GM13977 (cell line): Measurements from ENCODE around the gene CHMP6.

Experiments used
- DNase-seq: peaks from one replicate; pipeline ENCODE4 v3.0.0; 2012; ENCODE audit warnings: low spot score
- CTCF ChIP-seq: IDR thresholded peaks from 2 replicates; pipeline ENCODE4 v1.5.1; 2012; ENCODE audit warnings: mild to moderate bottlenecking, control low read depth; ENCODE audit not compliant: insufficient read depth; ENCODE audit errors: extremely low read depth, missing control alignments
- in situ Hi-C: fragments of 300-500 bp; cut with MboI; formaldehyde crosslinking; loops from one replicate; pipeline ENCODE4 v1.12.0; 2022; ENCODE audit warnings: low sequenced_read_pairs, low pct_unique_long_range_greater_than_20kb, mixed read lengths, inconsistent platforms; ENCODE audit not compliant: unreplicated experiment

Gene CHMP6

GRCh38 chr17:80995131-80995530 lies 3.5 kb downstream of the CHMP6 start:
- in situ Hi-C loops = no loop called here
- DNase-seq = peak; percentile 18

GRCh38 chr17:80996422-80997305 lies 5.0 kb downstream of the CHMP6 start:
- DNase-seq = peak; percentile 12
- no peak for TF ChIP-seq CTCF
- in situ Hi-C loops = no loop called here

More at GRCh38 chr17:80995131-80995530, 3.5 kb downstream of the CHMP6 start:
- no peak for TF ChIP-seq CTCF

GRCh38 chr17:80997424-80998117 lies 5.9 kb downstream of the CHMP6 start:
- no peak for TF ChIP-seq CTCF
- peak; percentile 18 for DNase-seq
- in situ Hi-C loops = no loop called here

GRCh38 chr17:80998118-80998747 lies 6.6 kb downstream of the CHMP6 start:
- no peak for TF ChIP-seq CTCF
- in situ Hi-C loops = no loop called here
- DNase-seq = peak; percentile 22

- no peak for TF ChIP-seq CTCF
- in situ Hi-C loops = no loop called here
- DNase-seq = peak; percentile 24
Measured at GRCh38 chr17:80998748-80999535, 7.3 kb downstream of the CHMP6 start.

GRCh38 chr17:80999536-81000333 lies 8.1 kb downstream of the CHMP6 start:
- peak; percentile 27 for DNase-seq
- TF ChIP-seq CTCF = no peak
- in situ Hi-C loops = no loop called here
